Lower lobe of right lung (tissue), 2 donors: ENCODE data around the gene RALGPS2. TPM values are rescaled to one million over a fixed set of nuclear protein-coding genes. Genes with fewer than 3 reads are reported as not detected.

Source experiments
- ATAC-seq, 2 donors: fragments of 200-7000 bp; cut with Tn5 transposase; one replicate each; pipeline ENCODE4 v1.9.1; 2020 to 2022; ENCODE audit warnings: mild to moderate bottlenecking in 2 of 2, moderate library complexity in 2 of 2
- DNase-seq: peaks from one replicate; pipeline ENCODE4 v3.0.0-alpha.2; 2020
- H3K27ac ChIP-seq: fragments of 200-600 bp; one replicate; pipeline ENCODE4 v1.8.0; 2022
- H3K27me3 ChIP-seq: fragments of 200-600 bp; one replicate; pipeline ENCODE4 v1.8.0; 2022; ENCODE audit warnings: low read depth
- H3K36me3 ChIP-seq: fragments of 200-600 bp; one replicate; pipeline ENCODE4 v1.8.0; 2022; ENCODE audit warnings: mild to moderate bottlenecking
- H3K4me1 ChIP-seq: fragments of 200-600 bp; one replicate; pipeline ENCODE4 v1.8.0; 2022
- H3K4me3 ChIP-seq: fragments of 200-600 bp; one replicate; pipeline ENCODE4 v1.8.0; 2022; ENCODE audit warnings: mild to moderate bottlenecking
- H3K9me3 ChIP-seq: fragments of 200-600 bp; one replicate; pipeline ENCODE4 v1.8.0; 2022
- intact Hi-C: fragments of 100-400 bp; cut with DNase I; formaldehyde crosslinking; loops from one replicate; pipeline ENCODE4 v1.11.0; 2022
- total RNA-seq: library from RNA; stranded (reverse); fragmentation: NEBNext Ultra II Directional; extraction: Animal tissue kit (Norgen Biotek cat#: 25700); gene quantifications from one replicate; pipeline ENCODE4 v1.2.1, GENCODE V29; 2021
- TF ChIP-seq, protein P1 (sequence below): fragments of 200-600 bp; IDR thresholded peaks from one replicate; pipeline ENCODE4 v1.8.0; 2022; ENCODE audit warnings: antibody characterized with exemption, mild to moderate bottlenecking
- donor health status: DM: no; HTN: yes; CAD: no; lungs with severe emphysema.

The RALGPS2 gene
- total RNA-seq, 1 donor from 2014 or later, result 7.5 TPM

DNA sequence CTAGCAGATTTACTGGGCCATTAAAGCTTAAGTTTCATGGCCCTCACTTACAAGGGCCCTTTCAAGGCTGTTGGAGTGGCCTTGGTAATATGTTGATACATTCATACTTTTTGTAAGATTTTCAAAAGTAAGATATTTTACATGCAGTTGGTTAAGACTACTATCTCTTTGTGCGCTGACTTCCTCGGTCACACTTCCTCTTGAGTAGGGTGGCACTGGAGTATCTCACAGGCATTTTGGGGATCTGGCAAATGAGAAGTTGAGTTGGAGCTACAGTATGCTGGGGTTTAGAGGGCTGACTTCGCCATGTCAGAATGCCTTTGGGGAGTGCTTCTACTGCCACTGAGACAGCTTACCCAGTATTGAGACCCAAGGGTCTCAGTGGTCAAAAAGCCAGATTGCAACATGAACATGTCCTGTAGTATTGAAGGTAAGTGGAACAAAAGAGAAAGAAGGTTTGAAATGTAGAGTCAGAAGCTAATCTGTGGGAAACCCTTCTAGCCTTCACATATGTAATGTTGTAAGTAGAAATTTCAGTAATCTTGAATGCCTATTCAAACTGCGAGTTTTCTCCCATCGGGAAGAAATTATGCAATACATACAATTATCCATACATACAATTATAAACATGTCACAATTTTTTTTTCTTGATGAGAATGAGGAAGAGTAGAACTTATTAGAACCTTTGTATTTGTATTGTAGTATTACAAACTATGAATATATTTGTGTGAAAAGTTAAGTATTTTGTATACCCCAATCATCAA, 32.3 kb upstream of the RALGPS2 start:
- DNase-seq, result no peak
- Histone ChIP-seq H3K27ac (no peak overlapping the region), H3K27me3 (no peaks in the 10 kb centered on the region), H3K9me3 (no peaks in the 10 kb centered on the region), H3K36me3 (no peaks in the 10 kb centered on the region), H3K4me3 (no peak overlapping the region), H3K4me1 (no peaks in the 10 kb centered on the region)
- intact Hi-C loops, result no loop called here
- TF ChIP-seq, protein P1, sequence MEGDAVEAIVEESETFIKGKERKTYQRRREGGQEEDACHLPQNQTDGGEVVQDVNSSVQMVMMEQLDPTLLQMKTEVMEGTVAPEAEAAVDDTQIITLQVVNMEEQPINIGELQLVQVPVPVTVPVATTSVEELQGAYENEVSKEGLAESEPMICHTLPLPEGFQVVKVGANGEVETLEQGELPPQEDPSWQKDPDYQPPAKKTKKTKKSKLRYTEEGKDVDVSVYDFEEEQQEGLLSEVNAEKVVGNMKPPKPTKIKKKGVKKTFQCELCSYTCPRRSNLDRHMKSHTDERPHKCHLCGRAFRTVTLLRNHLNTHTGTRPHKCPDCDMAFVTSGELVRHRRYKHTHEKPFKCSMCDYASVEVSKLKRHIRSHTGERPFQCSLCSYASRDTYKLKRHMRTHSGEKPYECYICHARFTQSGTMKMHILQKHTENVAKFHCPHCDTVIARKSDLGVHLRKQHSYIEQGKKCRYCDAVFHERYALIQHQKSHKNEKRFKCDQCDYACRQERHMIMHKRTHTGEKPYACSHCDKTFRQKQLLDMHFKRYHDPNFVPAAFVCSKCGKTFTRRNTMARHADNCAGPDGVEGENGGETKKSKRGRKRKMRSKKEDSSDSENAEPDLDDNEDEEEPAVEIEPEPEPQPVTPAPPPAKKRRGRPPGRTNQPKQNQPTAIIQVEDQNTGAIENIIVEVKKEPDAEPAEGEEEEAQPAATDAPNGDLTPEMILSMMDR, result no peak
- no peak for ATAC-seq

DNA sequence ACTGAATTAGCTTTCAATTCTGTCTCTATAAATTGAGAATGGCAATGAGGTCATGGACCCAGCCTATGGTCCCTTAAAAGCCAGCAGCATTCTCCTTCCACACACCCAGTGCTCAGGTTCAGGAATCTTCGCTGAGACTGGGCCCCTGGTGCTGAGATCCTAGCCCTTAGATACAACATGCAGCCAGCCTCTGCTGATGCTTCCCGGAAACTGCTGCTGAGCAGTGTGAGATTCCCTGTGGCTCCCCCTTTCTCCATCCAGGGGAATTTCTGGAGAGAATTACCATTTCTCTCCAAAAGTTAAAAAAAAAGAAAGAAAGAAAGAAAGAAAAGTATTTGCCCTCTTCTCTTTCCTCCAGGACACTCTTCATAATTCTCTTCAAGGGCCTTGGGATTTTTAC, 31.7 kb upstream of the RALGPS2 start:
- intact Hi-C loops, result no loop called here
- ATAC-seq (no peak), DNase-seq (no peak)
- H3K4me1 ChIP-seq, result no peaks in the 10 kb centered on the region
- no peaks in the 10 kb centered on the region for H3K27me3 ChIP-seq
- H3K4me3 ChIP-seq, result no peak overlapping the region
- TF ChIP-seq, protein P1, result no peak
- H3K36me3 ChIP-seq, result no peaks in the 10 kb centered on the region
- H3K27ac ChIP-seq, result no peak overlapping the region
- H3K9me3 ChIP-seq, result no peaks in the 10 kb centered on the region

DNA sequence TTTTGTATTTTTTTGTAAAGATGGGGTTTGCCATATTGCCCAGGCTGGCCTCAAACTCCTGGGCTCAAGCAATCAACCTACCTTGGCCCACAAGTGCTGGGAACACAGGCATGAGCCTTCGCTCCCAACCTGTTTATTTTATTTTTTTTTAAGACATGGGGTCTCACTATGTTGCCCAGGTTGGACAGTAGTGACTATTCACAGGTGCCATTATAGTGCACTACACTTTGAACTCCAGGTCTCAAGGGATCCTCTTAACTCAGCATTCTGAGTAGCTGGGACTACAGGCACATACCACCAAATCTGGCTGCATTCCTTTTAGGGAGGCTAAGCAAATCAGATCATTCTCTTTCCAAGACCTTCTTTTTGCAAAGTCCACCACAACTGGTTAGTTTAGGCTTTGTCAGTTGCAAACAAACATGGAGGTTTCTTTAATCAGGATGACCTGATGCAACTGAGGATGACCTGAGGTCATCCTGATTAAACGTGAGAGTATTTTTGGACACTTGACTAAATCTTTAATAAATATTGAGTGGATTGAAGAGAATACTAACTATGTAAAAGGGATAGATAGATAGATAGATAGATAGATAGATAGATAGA, 30.0 kb upstream of the RALGPS2 start:
- ATAC-seq (no peak), DNase-seq (no peak)
- Histone ChIP-seq H3K27me3 (no peaks in the 10 kb centered on the region), H3K27ac (no peak overlapping the region), H3K4me3 (no peak overlapping the region), H3K9me3 (no peaks in the 10 kb centered on the region), H3K36me3 (no peaks in the 10 kb centered on the region), H3K4me1 (no peaks in the 10 kb centered on the region)
- TF ChIP-seq, protein P1, result no peak
- intact Hi-C loops, result no loop called here

DNA sequence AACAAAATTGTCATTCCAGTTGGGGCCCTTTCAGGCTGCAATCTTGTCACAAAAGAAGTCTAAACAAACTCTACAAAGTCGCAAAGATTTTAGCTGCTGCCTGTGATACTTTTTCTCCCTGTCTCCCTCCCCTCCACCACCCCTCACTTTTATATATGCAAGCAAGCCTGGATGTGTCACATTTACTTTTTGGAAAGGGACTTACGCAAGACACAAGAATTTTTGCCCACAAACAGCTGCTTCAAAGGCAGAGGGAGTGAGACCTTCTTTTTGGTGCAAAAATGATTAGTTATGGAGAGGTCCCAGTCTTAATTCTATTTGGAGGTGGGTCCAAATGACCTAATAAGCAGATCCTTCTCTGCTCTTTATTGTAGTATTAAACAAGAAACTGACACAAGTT, 22.9 kb upstream of the RALGPS2 start:
- Histone ChIP-seq H3K36me3 (no peaks in the 10 kb centered on the region), H3K9me3 (no peaks in the 10 kb centered on the region), H3K27me3 (no peaks in the 10 kb centered on the region), H3K4me1 (no peaks in the 10 kb centered on the region), H3K4me3 (no peak overlapping the region), H3K27ac (no peak overlapping the region)
- ATAC-seq (no peak), DNase-seq (no peak)
- TF ChIP-seq, protein P1, result no peak
- intact Hi-C loops, result no loop called here

DNA sequence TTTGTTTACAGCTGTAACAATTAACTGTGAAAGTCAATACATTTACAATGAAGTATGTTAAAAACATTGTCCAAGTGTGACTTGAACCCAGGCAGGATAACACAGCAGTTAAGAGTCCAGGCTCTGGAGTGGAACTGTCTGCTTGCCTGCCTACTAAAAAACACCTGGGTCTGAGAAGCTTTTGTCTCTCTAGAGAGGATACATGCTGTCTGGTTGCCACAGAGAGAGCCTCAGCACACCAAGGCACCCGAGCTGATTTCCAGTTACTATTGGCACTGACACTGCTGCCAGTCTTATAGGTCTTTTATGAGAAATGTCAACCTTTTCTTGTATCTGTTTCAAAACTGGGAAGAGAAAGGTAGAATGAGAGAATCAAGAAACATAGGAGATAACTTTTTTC, 20.2 kb upstream of the RALGPS2 start:
- DNase-seq (no peak), ATAC-seq (no peak)
- Histone ChIP-seq H3K27me3 (no peaks in the 10 kb centered on the region), H3K9me3 (no peaks in the 10 kb centered on the region), H3K36me3 (no peaks in the 10 kb centered on the region), H3K4me3 (no peak overlapping the region), H3K27ac (no peak overlapping the region), H3K4me1 (no peaks in the 10 kb centered on the region)
- intact Hi-C loops, result no loop called here
- TF ChIP-seq, protein P1, result no peak
